ENCODE data around the gene FOXR1.

FOXR1 gene

GRCh38 chr11:118957968-118958367 lies 13.6 kb upstream of the FOXR1 start:
- no peaks in the 10 kb centered on the region for H3K9me3 ChIP-seq (ENCODE audit: control insufficient read depth, insufficient read depth, low read depth, low read length)
- no peak for TF ChIP-seq ZNF521 (tag by site-specific recombination; IDR thresholded peaks at IDR 0.05)
- no peak overlapping the region for H3K4me3 ChIP-seq (ENCODE audit: low read depth, low read length)
- no peaks in the 10 kb centered on the region for H3K4me1 ChIP-seq (ENCODE audit: control insufficient read depth, insufficient read depth, low read length)
- ChIA-PET CTCF (interaction anchor here (0.7 to 3.9 kb wide), 8 partner anchors 13 to 268 kb away, joined by 4 to 30 read pairs (median 6); no protein-coding TSS in a partner anchor), POLR2A (no interaction called here)
- H3K27ac ChIP-seq (ENCODE audit: extremely low read depth, low read depth, low read length), result no peak overlapping the region
- no peaks in the 10 kb centered on the region for H3K36me3 ChIP-seq (ENCODE audit: control insufficient read depth in 2 of 2, insufficient read depth in 1 of 2, low read length in 2 of 2)

GRCh38 chr11:118958577-118958976 lies 13.0 kb upstream of the FOXR1 start:
- H3K36me3 ChIP-seq (ENCODE audit: control insufficient read depth in 2 of 2, insufficient read depth in 1 of 2, low read length in 2 of 2), result no peaks in the 10 kb centered on the region
- H3K9me3 ChIP-seq (ENCODE audit: control insufficient read depth, insufficient read depth, low read depth, low read length), result no peaks in the 10 kb centered on the region
- ChIA-PET POLR2A (no interaction called here), CTCF (interaction anchor here (0.6 to 1.2 kb wide), 4 partner anchors 13 to 269 kb away, joined by 3 to 6 read pairs (median 4); no protein-coding TSS in a partner anchor)
- H3K27ac ChIP-seq (ENCODE audit: extremely low read depth, low read depth, low read length), result no peak overlapping the region
- no peak overlapping the region for H3K4me3 ChIP-seq (ENCODE audit: low read depth, low read length)
- no peaks in the 10 kb centered on the region for H3K4me1 ChIP-seq (ENCODE audit: control insufficient read depth, insufficient read depth, low read length)
- TF ChIP-seq YY1 (tag by site-specific recombination; IDR thresholded peaks at IDR 0.05) (no peak), KLF1 (tag by site-specific recombination; IDR thresholded peaks at IDR 0.05) (no peak), ZNF138 (tag by site-specific recombination; IDR thresholded peaks at IDR 0.05; ENCODE audit: borderline replicate concordance) (no peak), ZNF19 (tag by site-specific recombination; IDR thresholded peaks at IDR 0.05; ENCODE audit: low read depth) (no peak), ZNF549 (tag by site-specific recombination; IDR thresholded peaks at IDR 0.05) (no peak), ZNF747 (tag by site-specific recombination; IDR thresholded peaks at IDR 0.05) (no peak)

GRCh38 chr11:118961189-118961588 lies 10.4 kb upstream of the FOXR1 start:
- POLR2A ChIA-PET, result no interaction called here
- Histone ChIP-seq H3K4me3 (ENCODE audit: low read depth, low read length) (no peak overlapping the region), H3K4me1 (ENCODE audit: control insufficient read depth, insufficient read depth, low read length) (no peaks in the 10 kb centered on the region), H3K36me3 (ENCODE audit: control insufficient read depth in 2 of 2, insufficient read depth in 1 of 2, low read length in 2 of 2) (no peaks in the 10 kb centered on the region), H3K9me3 (ENCODE audit: control insufficient read depth, insufficient read depth, low read depth, low read length) (no peaks in the 10 kb centered on the region), H3K27ac (ENCODE audit: extremely low read depth, low read depth, low read length) (no peak overlapping the region)
- CTCF ChIA-PET, result no interaction called here
- no peak for TF ChIP-seq ZBTB21 (tag by site-specific recombination; IDR thresholded peaks at IDR 0.05)
- TF ChIP-seq SALL2 (tag by site-specific recombination; IDR thresholded peaks at IDR 0.05; ENCODE audit: borderline replicate concordance), result no peak
- TF ChIP-seq ZNF501 (tag by site-specific recombination; IDR thresholded peaks at IDR 0.05), result no peak
- no peak for TF ChIP-seq ZNF670 (tag by site-specific recombination; IDR thresholded peaks at IDR 0.05; ENCODE audit: low read depth)
- no peak for TF ChIP-seq ZNF558 (tag by site-specific recombination; IDR thresholded peaks at IDR 0.05)
- no peak for TF ChIP-seq ZNF292 (tag by site-specific recombination; IDR thresholded peaks at IDR 0.05; ENCODE audit: borderline replicate concordance, low read depth)
- no peak for TF ChIP-seq BCL11A (tag by site-specific recombination; IDR thresholded peaks at IDR 0.05; ENCODE audit: low read depth)
- TF ChIP-seq ZNF692 (tag by site-specific recombination; IDR thresholded peaks at IDR 0.05), result no peak
- no peak for TF ChIP-seq HIC1 (tag by site-specific recombination; IDR thresholded peaks at IDR 0.05)
- TF ChIP-seq ZNF660 (tag by site-specific recombination; IDR thresholded peaks at IDR 0.05), result no peak
- TF ChIP-seq ZNF513 (tag by site-specific recombination; IDR thresholded peaks at IDR 0.05), result no peak
- no peak for TF ChIP-seq ZNF549 (tag by site-specific recombination; IDR thresholded peaks at IDR 0.05)

Measured in HEK293 (cell line).